Nephron progenitor cell (in vitro differentiated cells): ENCODE measurements around the gene ZNF165.

Source experiments
- DNase-seq: peaks from one replicate; pipeline ENCODE4 v3.0.0; 2021
- H3K27ac Mint-ChIP-seq: 2 replicates; pipeline ENCODE4 v1.8.0; 2021; ENCODE audit warnings: mild to moderate bottlenecking, moderate library complexity, mixed read lengths
- H3K27me3 Mint-ChIP-seq: 2 replicates; pipeline ENCODE4 v1.8.0; 2021; ENCODE audit warnings: mild to moderate bottlenecking, low read depth, mixed read lengths; ENCODE audit not compliant: poor library complexity
- H3K36me3 Mint-ChIP-seq: 2 replicates; pipeline ENCODE4 v1.8.0; 2021; ENCODE audit warnings: low read depth, mixed read lengths
- H3K4me1 Mint-ChIP-seq: 2 replicates; pipeline ENCODE4 v1.8.0; 2021; ENCODE audit warnings: mixed read lengths
- H3K4me3 Mint-ChIP-seq: 2 replicates; pipeline ENCODE4 v1.8.0; 2021; ENCODE audit warnings: mild to moderate bottlenecking, moderate library complexity, mixed read lengths
- H3K9me3 Mint-ChIP-seq: 2 replicates; pipeline ENCODE4 v1.8.0; 2021; ENCODE audit warnings: mild to moderate bottlenecking, moderate library complexity, mixed read lengths
- CTCF ChIP-seq: fragments of 200-600 bp; sonication (generic); IDR thresholded peaks from 2 replicates; pipeline ENCODE4 v1.5.0; 2021; ENCODE audit warnings: antibody characterized with exemption

Gene ZNF165

DNA sequence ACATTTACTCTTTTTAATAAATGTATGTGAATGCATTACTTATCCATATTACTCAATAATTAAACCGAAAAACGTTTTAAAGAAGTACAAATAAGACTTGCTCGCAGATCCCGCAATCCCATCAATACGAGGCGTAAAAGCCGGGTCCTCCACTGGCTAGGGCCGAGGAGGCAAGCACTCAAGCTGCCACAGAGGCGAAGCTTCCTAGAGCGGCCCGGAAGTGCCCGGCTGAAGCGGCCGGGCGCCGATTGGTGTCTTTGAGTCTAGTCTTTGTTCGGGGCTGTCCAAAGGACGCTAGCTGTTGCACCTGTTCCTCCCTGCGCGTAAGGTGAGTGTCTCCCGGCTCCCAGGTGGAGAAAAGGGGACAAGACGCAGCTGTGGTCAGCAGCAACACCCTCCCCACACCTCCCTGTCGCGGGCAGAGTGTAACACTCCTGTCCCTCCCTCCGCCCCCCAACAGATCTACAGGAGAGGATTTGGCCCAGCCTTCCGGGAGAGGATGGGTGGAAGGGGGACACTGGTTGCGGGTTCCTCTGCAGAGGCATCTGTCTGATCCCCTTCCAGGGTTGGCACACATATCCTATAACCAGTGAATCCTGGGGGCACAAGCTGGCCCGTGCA is 44.1 kb downstream of the ZNF165 start, which contains the start of gene ZSCAN16:
TSS of gene ZSCAN16 (plus strand) at position 260 of the 621 bp plus-strand sequence. CDS start 835 bp downstream, outside the sequence.
- peak within 1 kb of the TSS; percentile 95 for H3K4me3 Mint-ChIP-seq
- peaks cover 44% of the 10 kb centered on the region for H3K36me3 Mint-ChIP-seq
- H3K27ac Mint-ChIP-seq, result peak within 1 kb of the TSS; percentile 73
- H3K27me3 Mint-ChIP-seq, result no peaks in the 10 kb centered on the region
- peaks cover 24% of the 10 kb centered on the region for H3K4me1 Mint-ChIP-seq
- peak; percentile 83 for DNase-seq
- H3K9me3 Mint-ChIP-seq, result no peaks in the 10 kb centered on the region
- no peak for TF ChIP-seq CTCF

GRCh38 chr6:28124971-28125353 is 44.6 kb downstream of the ZNF165 start:
- H3K27me3 Mint-ChIP-seq, result no peaks in the 10 kb centered on the region
- peaks cover 44% of the 10 kb centered on the region for H3K36me3 Mint-ChIP-seq
- DNase-seq, result no peak
- no peaks in the 10 kb centered on the region for H3K9me3 Mint-ChIP-seq
- peak overlapping the region; percentile 73 for H3K27ac Mint-ChIP-seq
- peaks cover 24% of the 10 kb centered on the region for H3K4me1 Mint-ChIP-seq
- peak overlapping the region; percentile 95 for H3K4me3 Mint-ChIP-seq
- no peak for TF ChIP-seq CTCF

GRCh38 chr6:28125401-28125800 is 45.0 kb downstream of the ZNF165 start:
- Mint-ChIP-seq H3K9me3 (no peaks in the 10 kb centered on the region), H3K4me3 (peak overlapping the region; percentile 95), H3K27ac (peak overlapping the region; percentile 1), H3K27me3 (no peaks in the 10 kb centered on the region), H3K4me1 (peaks cover 24% of the 10 kb centered on the region), H3K36me3 (peaks cover 42% of the 10 kb centered on the region)
- DNase-seq, result no peak
- no peak for TF ChIP-seq CTCF

DNA sequence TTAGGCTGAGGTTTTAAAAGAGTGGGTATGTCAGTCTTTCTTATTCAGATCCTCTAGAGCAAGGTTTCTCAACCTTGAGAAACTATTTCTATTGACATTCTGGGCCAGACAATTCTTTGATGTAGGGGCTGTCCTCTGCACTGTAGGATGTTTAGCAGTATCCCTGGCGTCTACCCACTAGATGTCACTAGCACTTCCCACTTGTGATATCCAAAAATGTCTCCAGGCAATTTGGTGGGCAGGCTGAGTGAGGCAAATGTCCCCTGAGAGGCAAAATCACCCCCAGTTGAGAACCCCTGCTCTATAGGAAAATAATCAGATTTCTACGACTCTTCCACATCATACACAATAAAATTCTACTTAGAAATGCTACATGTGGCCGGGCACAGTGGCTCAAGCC is 53.6 kb downstream of the ZNF165 start:
- peak; percentile 21 for TF ChIP-seq CTCF
- Mint-ChIP-seq H3K4me3 (peak overlapping the region; percentile 44), H3K4me1 (peaks cover 52% of the 10 kb centered on the region), H3K9me3 (no peaks in the 10 kb centered on the region), H3K36me3 (peaks cover 28% of the 10 kb centered on the region), H3K27me3 (no peaks in the 10 kb centered on the region), H3K27ac (peak overlapping the region; percentile 60)
- no peak for DNase-seq

DNA sequence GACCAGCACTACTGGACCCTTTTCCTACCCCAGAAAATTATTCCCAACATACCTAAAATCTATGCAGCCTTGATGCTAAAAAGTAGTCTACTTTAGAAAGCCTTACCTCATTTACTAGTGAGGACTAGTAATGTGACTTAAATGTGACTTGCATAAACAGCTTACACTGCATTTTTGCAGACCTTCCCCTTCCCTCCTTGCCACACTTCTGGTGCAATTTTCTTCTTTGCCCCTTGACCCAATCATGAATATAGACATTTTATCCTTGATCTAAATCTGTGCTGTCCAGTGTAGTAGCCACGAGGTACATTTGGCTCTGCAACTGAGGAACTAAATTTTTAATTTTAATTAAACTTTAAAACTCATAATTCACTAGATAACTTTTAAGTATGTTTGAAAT is 54.3 kb downstream of the ZNF165 start:
- TF ChIP-seq CTCF, result no peak
- Mint-ChIP-seq H3K9me3 (no peaks in the 10 kb centered on the region), H3K27ac (peak overlapping the region; percentile 12), H3K4me1 (peaks cover 52% of the 10 kb centered on the region), H3K4me3 (peak overlapping the region; percentile 44), H3K27me3 (no peaks in the 10 kb centered on the region), H3K36me3 (peaks cover 21% of the 10 kb centered on the region)
- DNase-seq, result no peak

- Mint-ChIP-seq H3K4me3 (peak overlapping the region; percentile 97), H3K36me3 (peaks cover 15% of the 10 kb centered on the region), H3K27me3 (peaks cover 5% of the 10 kb centered on the region), H3K9me3 (no peaks in the 10 kb centered on the region), H3K27ac (peak overlapping the region; percentile 28), H3K4me1 (peaks cover 52% of the 10 kb centered on the region)
- TF ChIP-seq CTCF, result no peak
- no peak for DNase-seq
These were observed 55.0 kb downstream of the ZNF165 start for GRCh38 chr6:28135393-28135792.
